Calu3 (cell line): ENCODE data around the gene ETFDH. TPM values are rescaled to one million over a fixed set of nuclear protein-coding genes. Genes with fewer than 3 reads are reported as not detected.
A peak's percentile ranks its signal among the peaks of the same experiment; 100 is the strongest.

Experiments used
- BruUV-seq: library from RNA; stranded (reverse); fragments of 400-500 nt; replicated peaks from 2 replicates; lab custom pipeline; 2021; lab: Mats Ljungman, UMichigan
- CTCF ChIA-PET: fragments of 300-600 bp; sonication (Branson Sonifier 250); formaldehyde crosslinking; loops from one replicate; lab custom pipeline; 2022; ENCODE audit warnings: antibody characterized with exemption; lab: Charles Lee
- DNase-seq: peaks from one replicate; pipeline ENCODE4 v3.0.0; 2022
- H3K27ac Mint-ChIP-seq: one replicate; pipeline ENCODE4 v1.8.0; 2022; ENCODE audit warnings: mixed read lengths; ENCODE audit not compliant: unreplicated experiment
- H3K27me3 Mint-ChIP-seq: one replicate; pipeline ENCODE4 v1.8.0; 2022; ENCODE audit warnings: mixed read lengths; ENCODE audit not compliant: unreplicated experiment
- H3K36me3 Mint-ChIP-seq: one replicate; pipeline ENCODE4 v1.8.0; 2022; ENCODE audit warnings: mild to moderate bottlenecking, moderate library complexity, mixed read lengths; ENCODE audit not compliant: insufficient read depth, unreplicated experiment
- H3K4me1 Mint-ChIP-seq: one replicate; pipeline ENCODE4 v1.8.0; 2022; ENCODE audit warnings: mild to moderate bottlenecking, low read depth, mixed read lengths; ENCODE audit not compliant: unreplicated experiment
- H3K4me3 Mint-ChIP-seq: one replicate; pipeline ENCODE4 v1.8.0; 2022; ENCODE audit warnings: mild to moderate bottlenecking, low read depth, moderate library complexity, mixed read lengths; ENCODE audit not compliant: unreplicated experiment
- H3K9me3 Mint-ChIP-seq: one replicate; pipeline ENCODE4 v1.8.0; 2022; ENCODE audit warnings: low read depth, mixed read lengths; ENCODE audit not compliant: unreplicated experiment
- intact Hi-C: fragments of 100-400 bp; cut with micrococcal nuclease; formaldehyde crosslinking; loops from one replicate; pipeline ENCODE4 v1.10.0; 2022; ENCODE audit not compliant: unreplicated experiment
- total RNA-seq: library from RNA; stranded (reverse); gene quantifications from 2 replicates; pipeline ENCODE4 v1.2.3, GENCODE V29; 2022
- TF ChIP-seq, protein P1 (sequence below): fragments of 200-600 bp; IDR thresholded peaks from one replicate; pipeline ENCODE4 v1.8.0; 2022; ENCODE audit warnings: antibody characterized with exemption; ENCODE audit not compliant: unreplicated experiment

The ETFDH gene
- total RNA-seq, 1 experiment from 2014 or later = 13.8 TPM

DNA sequence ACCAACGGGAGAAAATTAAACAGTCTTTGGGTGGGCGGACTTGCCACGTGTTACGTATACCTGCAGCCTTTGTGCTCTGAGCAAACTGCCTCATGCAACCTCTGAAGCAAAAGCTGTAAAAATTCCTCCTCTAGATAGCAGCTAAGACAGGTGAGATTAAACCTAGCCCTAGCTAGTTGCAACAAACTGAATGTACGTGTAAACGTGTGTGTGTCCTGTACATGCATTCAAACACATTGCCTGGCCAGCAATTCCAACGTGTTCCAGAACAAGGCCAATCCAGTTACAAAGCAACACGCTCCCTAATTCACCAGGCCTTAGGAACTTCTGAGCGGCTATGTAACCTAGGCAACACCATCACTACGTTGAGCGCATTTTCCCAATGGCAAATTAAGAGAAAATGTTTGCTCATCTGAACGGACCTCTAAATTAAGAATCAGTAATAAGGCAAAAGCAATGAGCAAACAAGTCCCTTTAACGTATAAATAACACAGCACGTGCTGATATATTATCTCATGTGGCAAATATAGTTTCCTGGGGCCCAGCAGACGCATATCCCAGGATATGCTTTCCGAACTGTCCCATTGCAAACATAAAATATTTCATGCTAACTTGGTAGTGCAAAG lies 50.3 kb downstream of the ETFDH start:
- Mint-ChIP-seq H3K27me3 (no peaks in the 10 kb centered on the region), H3K4me3 (peak overlapping the region; percentile 94), H3K36me3 (peaks cover 30% of the 10 kb centered on the region), H3K9me3 (no peaks in the 10 kb centered on the region), H3K27ac (peak overlapping the region; percentile 78), H3K4me1 (peaks cover 9% of the 10 kb centered on the region)
- TF ChIP-seq, protein P1, sequence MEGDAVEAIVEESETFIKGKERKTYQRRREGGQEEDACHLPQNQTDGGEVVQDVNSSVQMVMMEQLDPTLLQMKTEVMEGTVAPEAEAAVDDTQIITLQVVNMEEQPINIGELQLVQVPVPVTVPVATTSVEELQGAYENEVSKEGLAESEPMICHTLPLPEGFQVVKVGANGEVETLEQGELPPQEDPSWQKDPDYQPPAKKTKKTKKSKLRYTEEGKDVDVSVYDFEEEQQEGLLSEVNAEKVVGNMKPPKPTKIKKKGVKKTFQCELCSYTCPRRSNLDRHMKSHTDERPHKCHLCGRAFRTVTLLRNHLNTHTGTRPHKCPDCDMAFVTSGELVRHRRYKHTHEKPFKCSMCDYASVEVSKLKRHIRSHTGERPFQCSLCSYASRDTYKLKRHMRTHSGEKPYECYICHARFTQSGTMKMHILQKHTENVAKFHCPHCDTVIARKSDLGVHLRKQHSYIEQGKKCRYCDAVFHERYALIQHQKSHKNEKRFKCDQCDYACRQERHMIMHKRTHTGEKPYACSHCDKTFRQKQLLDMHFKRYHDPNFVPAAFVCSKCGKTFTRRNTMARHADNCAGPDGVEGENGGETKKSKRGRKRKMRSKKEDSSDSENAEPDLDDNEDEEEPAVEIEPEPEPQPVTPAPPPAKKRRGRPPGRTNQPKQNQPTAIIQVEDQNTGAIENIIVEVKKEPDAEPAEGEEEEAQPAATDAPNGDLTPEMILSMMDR = no peak
- intact Hi-C loops = loop anchor here (10.0 kb wide), 1 partner anchor 732 kb away; no protein-coding TSS in a partner anchor
- peak; percentile 6 for DNase-seq
- BruUV-seq = no TSS peak
- CTCF ChIA-PET = no interaction called here

DNA sequence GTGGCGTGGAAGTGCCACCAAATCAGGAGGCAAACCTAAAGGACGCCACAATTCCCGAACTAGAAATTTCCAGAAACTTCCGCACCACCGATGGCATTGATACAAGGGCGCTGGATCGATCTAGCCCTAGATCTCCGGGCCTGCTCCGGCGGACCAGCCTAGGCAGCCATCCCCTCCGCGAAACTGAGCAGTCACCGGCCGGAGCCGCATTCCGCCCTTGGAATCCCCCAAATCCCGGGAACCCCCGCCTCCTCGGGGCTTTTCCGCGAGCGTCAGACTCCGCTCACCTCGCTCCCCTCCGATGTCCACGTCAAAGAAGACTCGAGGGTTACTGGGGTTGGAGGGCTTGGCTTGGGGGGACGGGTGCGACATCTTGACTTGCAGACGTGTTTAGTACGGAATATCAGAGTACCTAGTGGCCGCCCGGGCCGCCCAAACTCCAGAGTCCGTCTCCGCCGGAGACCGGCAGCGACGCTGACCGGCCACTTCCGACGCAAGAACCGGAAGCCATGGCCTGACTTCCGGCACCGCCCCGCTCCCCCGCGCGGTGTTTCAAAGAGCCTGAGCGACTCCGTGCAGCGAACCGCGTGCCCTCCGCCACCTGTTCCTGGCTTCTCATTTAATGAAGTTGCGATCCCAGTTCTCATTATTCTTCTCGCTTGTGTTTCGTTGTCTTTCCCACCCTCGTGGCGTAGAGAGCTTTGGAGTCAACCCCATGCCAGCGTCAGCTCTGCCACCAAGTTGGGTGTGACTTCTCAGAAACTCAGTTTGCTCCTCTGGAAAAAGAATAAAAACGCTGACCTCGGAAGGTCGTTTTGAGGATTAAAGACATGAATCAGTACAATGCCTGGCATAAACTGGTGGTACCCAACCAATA lies 51.1 kb downstream of the ETFDH start, which contains the start of gene PPID:
Gene PPID (minus strand): TSS at position 480 of the 877 bp plus-strand sequence. CDS start 108 bp downstream, at position 372.
- Mint-ChIP-seq H3K9me3 (no peaks in the 10 kb centered on the region), H3K4me1 (peaks cover 9% of the 10 kb centered on the region), H3K4me3 (peak within 1 kb of the TSS; percentile 94), H3K27ac (peak within 1 kb of the TSS; percentile 92), H3K27me3 (no peaks in the 10 kb centered on the region), H3K36me3 (peaks cover 22% of the 10 kb centered on the region)
- TSS peak; percentile 98 for BruUV-seq
- CTCF ChIA-PET = no interaction called here
- TF ChIP-seq, protein P1 = no peak
- intact Hi-C loops = loop anchor here (10.0 kb wide), 1 partner anchor 732 kb away; no protein-coding TSS in a partner anchor
- peak; percentile 77 for DNase-seq

DNA sequence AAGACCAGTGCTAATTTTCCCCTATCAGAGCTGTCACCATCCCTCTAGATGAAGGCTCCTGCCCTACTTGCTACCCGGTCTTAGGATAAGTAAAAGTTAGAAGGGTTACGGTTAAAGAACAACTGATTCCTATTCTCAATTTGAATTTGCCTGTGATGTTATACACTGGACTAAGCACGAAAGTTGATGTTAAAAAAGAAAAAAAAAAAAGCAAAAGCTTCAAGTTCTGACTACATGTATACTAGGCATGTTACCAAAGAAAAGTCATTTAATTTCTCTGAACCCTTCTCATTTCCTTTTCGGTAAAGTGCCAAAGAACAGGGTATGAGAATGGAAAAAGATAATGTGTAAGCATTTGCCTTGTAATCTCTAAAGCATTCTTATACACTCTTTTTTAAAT lies 52.5 kb downstream of the ETFDH start:
- no TSS peak for BruUV-seq
- H3K4me3 Mint-ChIP-seq = no peak overlapping the region
- CTCF ChIA-PET = no interaction called here
- no peak overlapping the region for H3K27ac Mint-ChIP-seq
- H3K36me3 Mint-ChIP-seq = peaks cover 18% of the 10 kb centered on the region
- peaks cover 9% of the 10 kb centered on the region for H3K4me1 Mint-ChIP-seq
- DNase-seq = no peak
- intact Hi-C loops = loop anchor here (10.0 kb wide), 1 partner anchor 730 kb away; no protein-coding TSS in a partner anchor
- H3K27me3 Mint-ChIP-seq = no peaks in the 10 kb centered on the region
- no peaks in the 10 kb centered on the region for H3K9me3 Mint-ChIP-seq
- TF ChIP-seq, protein P1 = no peak

DNA sequence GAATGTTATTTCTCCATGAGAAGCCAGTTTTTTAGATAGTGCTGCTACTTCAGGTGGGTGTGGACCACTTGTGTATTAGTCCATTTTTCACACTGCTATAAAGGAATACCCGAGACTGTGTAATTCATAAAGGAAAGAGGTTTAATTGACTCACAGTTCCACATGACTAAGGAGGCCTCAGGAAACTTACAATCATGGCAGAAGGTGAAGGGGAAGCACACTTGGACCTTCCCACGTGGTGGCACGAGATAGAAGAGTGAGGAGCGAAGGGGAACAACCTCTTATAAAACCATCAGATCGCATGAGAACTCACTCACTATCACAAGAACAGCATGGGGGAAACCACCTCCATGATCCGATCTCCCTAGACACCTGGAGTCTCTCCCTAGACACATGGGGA lies 54.5 kb downstream of the ETFDH start:
- intact Hi-C loops = loop anchor here (10.0 kb wide), 1 partner anchor 728 kb away; no protein-coding TSS in a partner anchor
- Mint-ChIP-seq H3K36me3 (peaks cover 18% of the 10 kb centered on the region), H3K4me1 (peaks cover 3% of the 10 kb centered on the region), H3K9me3 (no peaks in the 10 kb centered on the region), H3K27me3 (no peaks in the 10 kb centered on the region), H3K27ac (no peak overlapping the region), H3K4me3 (no peak overlapping the region)
- CTCF ChIA-PET = no interaction called here
- DNase-seq = no peak
- TF ChIP-seq, protein P1 = no peak
- BruUV-seq = no TSS peak
